K562 (cell line): ENCODE data around the gene CYP17A1. TPM values are rescaled to one million over a fixed set of nuclear protein-coding genes. Genes with fewer than 3 reads are reported as not detected.

Experiments
- ATAC-seq: fragments of 200-7000 bp; cut with Tn5 transposase; 3 replicates; pipeline ENCODE4 v1.9.1; 2020; ENCODE audit warnings: moderate library complexity
- BruUV-seq: library from RNA; stranded (reverse); fragments of 400-500 nt; replicated peaks from 2 replicates; lab custom pipeline; 2021; lab: Mats Ljungman, UMichigan
- CTCF ChIA-PET: fragments of 300-600 bp; formaldehyde crosslinking; extraction: SDS; loops from one replicate; lab custom pipeline; 2021; ENCODE audit warnings: low intra/inter-chr PET ratio; lab: Yijun Ruan, JAX
- POLR2A ChIA-PET: fragments of 300-600, 350-650 bp; sonication (Branson Sonifier 250); formaldehyde crosslinking; extraction: SDS; loops from one replicate; lab custom pipeline; 2021; ENCODE audit warnings: antibody characterized with exemption, inconsistent platforms; lab: Yijun Ruan, JAX
- DNase-seq, 4 experiments: peaks; one replicate each; pipeline versions ENCODE4 v3.0.0 to v3.0.0-alpha.2; 2011 to 2018; ENCODE audit warnings: low spot score in 3 of 4, mixed read lengths in 3 of 4; ENCODE audit errors: extremely low read depth in 1 of 4
- FAIRE-seq: peaks from 2 replicates; lab custom pipeline; 2011; peaks lifted over from hg19 to GRCh38; lab: Jason Lieb, UNC
- H2AFZ ChIP-seq: 2 replicates; pipeline ENCODE4 v1.6.0; 2011; ENCODE audit warnings: low read depth, low read length, control low read depth, inconsistent platforms
- H3K27ac ChIP-seq: fragments of 200-600 bp; 3 replicates; pipeline ENCODE4 v1.8.0; 2011; ENCODE audit warnings: low read depth, mild to moderate bottlenecking, control low read depth, inconsistent platforms, low read length, moderate library complexity, mixed read lengths; ENCODE audit errors: extremely low read depth
- H3K27me3 ChIP-seq, 2 experiments: fragments of 300-600 bp in 1 of 2; 2 replicates in 1 of 2; 3 replicates in 1 of 2; pipeline versions ENCODE4 v1.6.0 to v1.8.0; 2011; ENCODE audit warnings: inconsistent platforms in 2 of 2, low read length in 2 of 2, mild to moderate bottlenecking in 1 of 2, mixed read lengths in 1 of 2, moderate library complexity in 1 of 2; ENCODE audit not compliant: control insufficient read depth in 2 of 2, insufficient read depth in 2 of 2
- H3K36me3 ChIP-seq: fragments of 300-600 bp; 3 replicates; pipeline ENCODE4 v1.8.0; 2011; ENCODE audit warnings: mild to moderate bottlenecking, low read length, inconsistent platforms; ENCODE audit not compliant: control insufficient read depth, insufficient read depth
- H3K4me1 ChIP-seq, 2 experiments: fragments of 200-600 bp in 1 of 2; replicated peaks in 1 of 2; 2 replicates in 1 of 2; 3 replicates in 1 of 2; pipeline versions ENCODE4 v1.5.1 to v1.8.0; 2011; ENCODE audit warnings: inconsistent platforms in 2 of 2, low read length in 2 of 2, mild to moderate bottlenecking in 1 of 2, mixed read lengths in 1 of 2, moderate library complexity in 1 of 2; ENCODE audit not compliant: control insufficient read depth in 2 of 2, insufficient read depth in 2 of 2
- H3K4me2 ChIP-seq: 2 replicates; pipeline ENCODE4 v1.6.1; 2011; ENCODE audit warnings: low read length, control low read depth, inconsistent platforms, mixed read lengths; ENCODE audit not compliant: insufficient read depth
- H3K4me3 ChIP-seq: fragments of 200-600 bp; sonication (generic), shearing (Covaris generic); 2 replicates; pipeline ENCODE4 v1.5.1; 2016; ENCODE audit warnings: control low read depth, inconsistent platforms
- H3K79me2 ChIP-seq: fragments of 200-600 bp; 3 replicates; pipeline ENCODE4 v1.8.0; 2011; ENCODE audit warnings: low read length, inconsistent platforms; ENCODE audit not compliant: control insufficient read depth, insufficient read depth
- H3K9ac ChIP-seq, 2 experiments: 2 replicates each; pipeline versions ENCODE4 v1.6.0 to v1.6.1; 2011; ENCODE audit warnings: low read depth in 2 of 2, low read length in 2 of 2, control low read depth in 1 of 2, inconsistent platforms in 1 of 2, mild to moderate bottlenecking in 1 of 2, mixed read lengths in 1 of 2; ENCODE audit not compliant: insufficient read depth in 1 of 2
- H3K9me1 ChIP-seq: one replicate; pipeline ENCODE4 v1.6.0; 2011; ENCODE audit warnings: inconsistent platforms, mild to moderate bottlenecking, low read length, moderate library complexity; ENCODE audit not compliant: control insufficient read depth, insufficient read depth
- H3K9me3 ChIP-seq: replicated peaks from 2 replicates; pipeline ENCODE4 v1.5.1; 2011; ENCODE audit warnings: low read depth, low read length, inconsistent platforms; ENCODE audit not compliant: control insufficient read depth, insufficient read depth
- H4K20me1 ChIP-seq: replicated peaks from 2 replicates; pipeline ENCODE4 v1.6.1; 2011; ENCODE audit warnings: low read length, inconsistent platforms, mixed read lengths; ENCODE audit not compliant: control insufficient read depth, insufficient read depth
- FOXJ3 ChIP-seq: sonication (generic); formaldehyde crosslinking; IDR thresholded peaks from 2 replicates; pipeline ENCODE4 v1.4.0; 2020; ENCODE audit warnings: mild to moderate bottlenecking, missing genetic modification reagents
- HDAC1 ChIP-seq, 2 experiments: fragments of 450-650 bp; IDR thresholded peaks; 2 replicates each; pipeline ENCODE4 v1.6.1; 2016 to 2017; ENCODE audit warnings: inconsistent platforms in 1 of 2, mild to moderate bottlenecking in 1 of 2, moderate library complexity in 1 of 2
- KLF1 ChIP-seq: fragments of 450-650 bp; IDR thresholded peaks from 2 replicates; pipeline ENCODE4 v1.6.1; 2016; ENCODE audit warnings: missing genetic modification characterization, missing compliant biosample characterization
- NFRKB ChIP-seq: fragments of 450-650 bp; IDR thresholded peaks from 2 replicates; pipeline ENCODE4 v1.6.1; 2016; ENCODE audit warnings: low read depth
- NR1H2 ChIP-seq: sonication (generic); formaldehyde crosslinking; IDR thresholded peaks from 2 replicates; pipeline ENCODE4 v1.4.0; 2020; ENCODE audit warnings: mild to moderate bottlenecking, missing genetic modification reagents
- PPARD ChIP-seq: fragments of 250-450 bp; sonication (Bioruptor Pico); IDR thresholded peaks from 2 replicates; pipeline ENCODE4 v1.8.0; 2022; ENCODE audit warnings: inconsistent platforms, mild to moderate bottlenecking, moderate library complexity
- RFX5 ChIP-seq: IDR thresholded peaks from 2 replicates; pipeline ENCODE4 v1.6.1; 2011; ENCODE audit warnings: low read depth, mild to moderate bottlenecking, improper control_type of control experiment, low read length
- TEAD1 ChIP-seq, 2 experiments: fragments of 450-650 bp in 1 of 2; sonication (generic) in 1 of 2; formaldehyde crosslinking; IDR thresholded peaks; 2 replicates each; pipeline versions ENCODE4 v1.4.0 to v1.8.0; 2020 to 2022; ENCODE audit warnings: mild to moderate bottlenecking in 2 of 2, missing genetic modification reagents in 1 of 2
- TRIM24 ChIP-seq, 2 experiments: fragments of 450-650 bp; IDR thresholded peaks; 2 replicates each; pipeline ENCODE4 v1.6.1; 2016
- ZNF197 ChIP-seq: fragments of 200-800 bp; sonication (Bioruptor generic); IDR thresholded peaks from 2 replicates; pipeline ENCODE4 v1.6.1; 2016; ENCODE audit warnings: low read depth, missing genetic modification characterization, missing compliant biosample characterization
- ZNF398 ChIP-seq: fragments of 250-450 bp; sonication (Bioruptor Pico); IDR thresholded peaks from 2 replicates; pipeline ENCODE4 v1.8.0; 2021; ENCODE audit warnings: moderate library complexity, mild to moderate bottlenecking, inconsistent platforms
- ZNF507 ChIP-seq: conservative IDR thresholded peaks from 2 replicates; pipeline ENCODE4 v1.6.1; 2017; ENCODE audit warnings: missing genetic modification characterization, missing compliant biosample characterization
- ZNF589 ChIP-seq: fragments of 200-800 bp; sonication (Bioruptor generic); IDR thresholded peaks from 2 replicates; pipeline ENCODE4 v1.6.1; 2016; ENCODE audit warnings: low read depth, missing genetic modification characterization, missing compliant biosample characterization
- ZNF75A ChIP-seq: fragments of 450-650 bp; formaldehyde crosslinking; IDR thresholded peaks from 2 replicates; pipeline ENCODE4 v1.4.0; 2020; ENCODE audit warnings: mild to moderate bottlenecking
- WGBS: fragments of 100-300 bp; shearing (Covaris generic); methylation state at CpG from one replicate; pipeline ENCODE4 v1.1.6; 2016; ENCODE audit warnings: low coverage, mixed read lengths; ENCODE audit not compliant: insufficient coverage; ENCODE audit errors: missing lambda C conversion rate; 5-methylcytosine and 5-hydroxymethylcytosine counted together
- in situ Hi-C: fragments of 300-500 bp; cut with MboI; formaldehyde crosslinking; loops from 4 replicates; pipeline ENCODE4 v1.15.0; 2018; ENCODE audit warnings: inconsistent platforms, mixed read lengths
- intact Hi-C: fragments of 100-400 bp; cut with micrococcal nuclease; formaldehyde crosslinking; loops from 2 replicates; pipeline ENCODE4 v1.14.2; 2022
- polyA plus RNA-seq, 8 experiments: library from polyadenylated mRNA; depleted of rRNA in 4 of 8; stranded (reverse) in 5 of 8; unstranded in 3 of 8; fragments of >200 nt; fragmentation: Nextera tagmentation in 2 of 8; fragmentation: Illumina TruSeq in 1 of 8; extraction: Ambion mirVana in 2 of 8; extraction: Trizol in 1 of 8; gene quantifications; 2 replicates each; pipeline versions ENCODE4 v1.2.1 to v1.2.3, GENCODE V29; 2011 to 2014; ENCODE audit warnings: inconsistent platforms in 1 of 8, missing spikeins in 1 of 8
- total RNA-seq, 7 experiments: library from RNA; depleted of rRNA in 6 of 7; stranded (reverse); fragments of >200 nt in 6 of 7; fragmentation: Illumina TruSeq in 2 of 7; extraction: Trizol in 2 of 7; gene quantifications; 2 replicates each; pipeline versions ENCODE4 v1.2.1 to v1.2.3, GENCODE V29; 2011 to 2021; ENCODE audit warnings: low replicate concordance in 1 of 7
- TF ChIP-seq, protein P1 (sequence below), 2 experiments: fragments of 450-650 bp; IDR thresholded peaks; 2 replicates each; pipeline ENCODE4 v1.6.1; 2016
- TF ChIP-seq, protein P2 (sequence below): fragments of 150-350 bp; conservative IDR thresholded peaks from 2 replicates; pipeline ENCODE4 v1.6.1; 2014; ENCODE audit warnings: low read length

The CYP17A1 gene
- total and polyA plus RNA-seq, 9 of the 15 experiments (the other 6 are each of a cell fraction or from before 2014, with no cell fraction given), result 2.3 TPM; not detected in 8

DNA sequence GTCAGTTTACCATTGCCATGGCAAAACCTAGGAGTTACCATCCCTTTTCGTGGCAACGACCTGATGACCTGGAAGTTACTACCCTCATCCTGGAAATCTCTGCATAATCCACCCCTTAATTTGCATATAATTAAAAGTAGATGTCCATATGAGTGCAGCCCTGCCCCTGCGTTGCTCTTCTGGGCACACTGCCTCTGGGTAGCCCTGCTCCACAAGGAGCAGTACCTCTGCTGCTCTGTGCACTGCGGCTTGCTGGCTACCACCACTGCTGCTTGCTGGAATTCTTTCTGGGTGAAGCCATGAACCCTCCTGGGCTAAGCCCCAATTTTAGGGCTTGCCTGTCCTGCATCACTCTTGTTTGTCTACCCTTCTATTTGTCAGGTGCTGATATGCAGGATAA lies 12.5 kb downstream of the CYP17A1 start (continued):
- TF ChIP-seq, protein P1, sequence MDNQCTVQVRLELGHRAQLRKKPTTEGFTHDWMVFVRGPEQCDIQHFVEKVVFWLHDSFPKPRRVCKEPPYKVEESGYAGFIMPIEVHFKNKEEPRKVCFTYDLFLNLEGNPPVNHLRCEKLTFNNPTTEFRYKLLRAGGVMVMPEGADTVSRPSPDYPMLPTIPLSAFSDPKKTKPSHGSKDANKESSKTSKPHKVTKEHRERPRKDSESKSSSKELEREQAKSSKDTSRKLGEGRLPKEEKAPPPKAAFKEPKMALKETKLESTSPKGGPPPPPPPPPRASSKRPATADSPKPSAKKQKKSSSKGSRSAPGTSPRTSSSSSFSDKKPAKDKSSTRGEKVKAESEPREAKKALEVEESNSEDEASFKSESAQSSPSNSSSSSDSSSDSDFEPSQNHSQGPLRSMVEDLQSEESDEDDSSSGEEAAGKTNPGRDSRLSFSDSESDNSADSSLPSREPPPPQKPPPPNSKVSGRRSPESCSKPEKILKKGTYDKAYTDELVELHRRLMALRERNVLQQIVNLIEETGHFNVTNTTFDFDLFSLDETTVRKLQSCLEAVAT (IDR thresholded peaks at IDR 0.05), result no peak
- TF ChIP-seq TEAD1 (CRISPR knock-in tag; IDR thresholded peaks at IDR 0.05) (no peak), ZNF398 (CRISPR knock-in tag) (no peak), PPARD (CRISPR knock-in tag) (no peak)

DNA sequence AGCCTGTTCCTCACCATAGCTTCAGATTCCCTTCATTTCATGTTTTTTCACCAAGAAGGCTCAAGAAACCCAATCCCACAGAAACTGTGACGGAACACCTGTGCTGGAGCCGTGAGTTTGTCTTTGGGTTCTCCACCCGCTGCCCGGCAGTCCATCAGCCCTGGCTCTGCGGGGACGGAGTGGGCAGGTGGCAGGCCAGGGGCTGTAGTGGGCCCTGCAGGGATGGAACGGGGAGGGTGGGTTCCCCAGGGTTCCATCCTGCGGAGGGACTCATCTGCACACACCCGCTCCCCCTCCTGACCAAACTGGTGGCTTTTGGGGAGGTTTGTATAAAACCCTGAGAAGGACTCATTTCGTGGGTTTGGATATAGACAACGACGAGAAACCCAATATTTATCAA lies 15.0 kb downstream of the CYP17A1 start:
- WGBS, result 80% methylated on average over 5 of the region's 12 CpGs
- no peaks in the 10 kb centered on the region for H4K20me1 ChIP-seq
- H3K9ac ChIP-seq, result no peak overlapping the region
- POLR2A ChIA-PET, result no interaction called here
- no peak for FAIRE-seq
- no peak overlapping the region for H3K4me3 ChIP-seq
- intact Hi-C loops, result no loop called here
- H3K27ac ChIP-seq, result no peak overlapping the region
- DNase-seq, result no peak
- H3K4me2 ChIP-seq, result no peak overlapping the region
- peaks cover 0 to 4% of the 10 kb centered on the region in 2 experiments; a peak in 1 of 5 replicates for H3K4me1 ChIP-seq
- H3K79me2 ChIP-seq, result no peaks in the 10 kb centered on the region
- CTCF ChIA-PET, result no interaction called here
- peaks cover 4% of the 10 kb centered on the region for H3K9me1 ChIP-seq
- BruUV-seq, result no TSS peak
- no peak for ATAC-seq
- no peaks in the 10 kb centered on the region for H3K36me3 ChIP-seq
- no peaks in the 10 kb centered on the region for H3K27me3 ChIP-seq
- H2AFZ ChIP-seq, result no peak overlapping the region
- in situ Hi-C loops, result no loop called here
- no peaks in the 10 kb centered on the region for H3K9me3 ChIP-seq
- TF ChIP-seq NFRKB (no peak), HDAC1 (IDR thresholded peaks at IDR 0.05) (no peak), ZNF197 (no peak), ZNF507 (no peak), RFX5 (no peak), FOXJ3 (CRISPR knock-in tag) (no peak), ZNF589 (CRISPR knock-in tag) (no peak), ZNF75A (CRISPR knock-in tag) (no peak), TRIM24 (IDR thresholded peaks at IDR 0.05) (no peak), KLF1 (tag) (no peak), NR1H2 (CRISPR knock-in tag) (no peak)
- TF ChIP-seq, protein P2, sequence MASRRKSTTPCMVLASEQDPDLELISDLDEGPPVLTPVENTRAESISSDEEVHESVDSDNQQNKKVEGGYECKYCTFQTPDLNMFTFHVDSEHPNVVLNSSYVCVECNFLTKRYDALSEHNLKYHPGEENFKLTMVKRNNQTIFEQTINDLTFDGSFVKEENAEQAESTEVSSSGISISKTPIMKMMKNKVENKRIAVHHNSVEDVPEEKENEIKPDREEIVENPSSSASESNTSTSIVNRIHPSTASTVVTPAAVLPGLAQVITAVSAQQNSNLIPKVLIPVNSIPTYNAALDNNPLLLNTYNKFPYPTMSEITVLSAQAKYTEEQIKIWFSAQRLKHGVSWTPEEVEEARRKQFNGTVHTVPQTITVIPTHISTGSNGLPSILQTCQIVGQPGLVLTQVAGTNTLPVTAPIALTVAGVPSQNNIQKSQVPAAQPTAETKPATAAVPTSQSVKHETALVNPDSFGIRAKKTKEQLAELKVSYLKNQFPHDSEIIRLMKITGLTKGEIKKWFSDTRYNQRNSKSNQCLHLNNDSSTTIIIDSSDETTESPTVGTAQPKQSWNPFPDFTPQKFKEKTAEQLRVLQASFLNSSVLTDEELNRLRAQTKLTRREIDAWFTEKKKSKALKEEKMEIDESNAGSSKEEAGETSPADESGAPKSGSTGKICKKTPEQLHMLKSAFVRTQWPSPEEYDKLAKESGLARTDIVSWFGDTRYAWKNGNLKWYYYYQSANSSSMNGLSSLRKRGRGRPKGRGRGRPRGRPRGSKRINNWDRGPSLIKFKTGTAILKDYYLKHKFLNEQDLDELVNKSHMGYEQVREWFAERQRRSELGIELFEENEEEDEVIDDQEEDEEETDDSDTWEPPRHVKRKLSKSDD, result no peak
